ENCODE results near the gene SLC16A12. TPM values are rescaled to one million over a fixed set of nuclear protein-coding genes. Genes with fewer than 3 reads are reported as not detected.

SLC16A12 gene
- total RNA-seq, 1 experiment from 2014 or later = 0.77 TPM

DNA sequence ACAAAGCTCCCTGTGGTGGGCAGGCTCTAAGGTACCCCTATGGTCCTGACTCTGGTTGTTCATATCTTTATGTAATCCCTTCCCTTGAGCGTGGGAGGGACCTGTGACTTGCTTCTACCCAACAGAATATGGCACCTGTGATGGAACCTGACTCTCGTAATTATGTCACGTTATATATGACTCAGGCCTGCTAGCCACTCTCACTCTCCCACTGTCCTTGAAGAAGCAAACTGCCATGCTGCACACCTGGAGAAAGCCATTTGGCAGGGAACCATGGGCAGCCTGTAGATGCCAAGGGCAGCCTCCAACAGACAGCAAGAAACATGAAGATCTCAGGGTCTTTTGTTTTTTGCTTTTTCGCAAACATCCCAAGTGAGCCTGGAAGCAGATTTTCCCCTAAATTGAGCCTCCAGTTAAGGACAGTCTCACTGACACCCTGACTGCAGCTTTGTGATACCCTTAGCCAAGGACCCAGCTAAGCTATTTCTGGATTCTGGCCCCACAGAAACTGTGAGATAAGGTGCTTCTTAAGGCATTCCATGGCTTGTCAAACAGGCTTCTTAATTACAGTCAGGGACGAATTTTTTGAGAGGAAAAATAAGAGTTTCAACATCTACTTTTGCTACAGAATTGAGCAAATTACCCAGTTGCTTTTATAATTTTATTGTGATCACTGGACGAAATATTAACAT lies 71.4 kb downstream of the SLC16A12 start:
- no peaks in the 10 kb centered on the region for H3K36me3 Mint-ChIP-seq (ENCODE audit: insufficient read depth in 1 of 3, low read depth in 3 of 3)

More for the DNA sequence above, 71.4 kb downstream of the SLC16A12 start:
- no peak overlapping the region for H4K8ac ChIP-seq (replicated peaks; ENCODE audit: insufficient read length, low read depth, low read length)
- no peaks in the 10 kb centered on the region for H4K20me1 ChIP-seq (ENCODE audit: control insufficient read depth, insufficient read depth, insufficient read length)
- H2AK5ac ChIP-seq (ENCODE audit: insufficient read length, low read length) = no peak overlapping the region
- Mint-ChIP-seq H3K4me3 (no peak overlapping the region), H3K27ac (no peak overlapping the region; a peak in 1 of 7 replicates), H3K27me3 (ENCODE audit: low read depth) (no peaks in the 10 kb centered on the region), H3K9me3 (no peaks in the 10 kb centered on the region), H3K4me1 (peaks cover 0 to 3% of the 10 kb centered on the region in 2 experiments; a peak in 3 of 4 replicates)
- no peak overlapping the region for H2BK120ac ChIP-seq (ENCODE audit: low read depth, low read length, poor library complexity, severe bottlenecking)
- no peak overlapping the region for H3K56ac ChIP-seq (ENCODE audit: insufficient read length, low read depth, low read length)
- H3K4me1 ChIP-seq (ENCODE audit: insufficient read depth, low read length) = no peaks in the 10 kb centered on the region
- no peaks in the 10 kb centered on the region for H3K27me3 ChIP-seq (ENCODE audit: insufficient read depth, low read length)
- no peak overlapping the region for H3K4ac ChIP-seq (ENCODE audit: low read depth, low read length)
- H3K23ac ChIP-seq (ENCODE audit: insufficient read length, low read depth, low read length) = no peak overlapping the region
- H2AFZ ChIP-seq (ENCODE audit: low read length) = no peak overlapping the region
- H3K4me2 ChIP-seq (ENCODE audit: insufficient read depth, insufficient read length, low read length) = no peak overlapping the region
- no peak overlapping the region for H3K18ac ChIP-seq (ENCODE audit: insufficient read length, low read depth, low read length)
- H3T11ph ChIP-seq (ENCODE audit: low read length) = no peak overlapping the region
- H2BK5ac ChIP-seq (ENCODE audit: insufficient read length, low read length) = no peak overlapping the region
- DNase-seq = no peak
- H4K5ac ChIP-seq (ENCODE audit: insufficient read length, low read depth, low read length) = no peak overlapping the region
- no peak overlapping the region for H4K91ac ChIP-seq (ENCODE audit: insufficient read length, low read depth, low read length)
- H3K9ac ChIP-seq (ENCODE audit: extremely low read depth, insufficient read length, low read length) = no peak overlapping the region
- H2BK20ac ChIP-seq (ENCODE audit: low read depth, low read length, poor library complexity, severe bottlenecking) = no peak overlapping the region
- H3K23me2 ChIP-seq (ENCODE audit: insufficient read length, low read depth, low read length, poor library complexity, severe bottlenecking) = no peaks in the 10 kb centered on the region
- WGBS (ENCODE audit: extremely low coverage, insufficient read length, low lambda C conversion rate) = no CpG with 5 or more reads among the region's 6 CpGs
- no peaks in the 10 kb centered on the region for H3K9me3 ChIP-seq (ENCODE audit: control insufficient read depth, low read depth, low read length)
- H3K79me2 ChIP-seq (ENCODE audit: insufficient read depth, low read length) = no peaks in the 10 kb centered on the region
- TF ChIP-seq, protein P1, sequence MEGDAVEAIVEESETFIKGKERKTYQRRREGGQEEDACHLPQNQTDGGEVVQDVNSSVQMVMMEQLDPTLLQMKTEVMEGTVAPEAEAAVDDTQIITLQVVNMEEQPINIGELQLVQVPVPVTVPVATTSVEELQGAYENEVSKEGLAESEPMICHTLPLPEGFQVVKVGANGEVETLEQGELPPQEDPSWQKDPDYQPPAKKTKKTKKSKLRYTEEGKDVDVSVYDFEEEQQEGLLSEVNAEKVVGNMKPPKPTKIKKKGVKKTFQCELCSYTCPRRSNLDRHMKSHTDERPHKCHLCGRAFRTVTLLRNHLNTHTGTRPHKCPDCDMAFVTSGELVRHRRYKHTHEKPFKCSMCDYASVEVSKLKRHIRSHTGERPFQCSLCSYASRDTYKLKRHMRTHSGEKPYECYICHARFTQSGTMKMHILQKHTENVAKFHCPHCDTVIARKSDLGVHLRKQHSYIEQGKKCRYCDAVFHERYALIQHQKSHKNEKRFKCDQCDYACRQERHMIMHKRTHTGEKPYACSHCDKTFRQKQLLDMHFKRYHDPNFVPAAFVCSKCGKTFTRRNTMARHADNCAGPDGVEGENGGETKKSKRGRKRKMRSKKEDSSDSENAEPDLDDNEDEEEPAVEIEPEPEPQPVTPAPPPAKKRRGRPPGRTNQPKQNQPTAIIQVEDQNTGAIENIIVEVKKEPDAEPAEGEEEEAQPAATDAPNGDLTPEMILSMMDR (conservative IDR thresholded peaks at IDR 0.05) = no peak
- H3K27ac ChIP-seq (ENCODE audit: insufficient read length, low read depth, low read length) = no peak overlapping the region
- H2BK15ac ChIP-seq (ENCODE audit: low read depth, low read length) = no peak overlapping the region
- H3K14ac ChIP-seq (ENCODE audit: insufficient read depth, low read length) = no peak overlapping the region
- H2BK12ac ChIP-seq (ENCODE audit: insufficient read length, low read depth, low read length) = no peak overlapping the region
- H3K79me1 ChIP-seq (ENCODE audit: insufficient read depth, low read depth, low read length, poor library complexity, severe bottlenecking) = no peaks in the 10 kb centered on the region

Data from H9 (cell line).